Germinal center (tissue), 1 donor: ENCODE results near the gene OR52B2.
"Not testable (repeated sequence)": the region's sequence is repeated elsewhere in the genome, so short reads cannot be mapped to it uniquely, and the experiment has no call there.

Source experiments
- DNase-seq: peaks from one replicate; pipeline ENCODE4 v3.0.0; 2012; ENCODE audit warnings: mixed read lengths, low spot score

The OR52B2 gene

GRCh38 chr11:6152126-6152525, 18.0 kb downstream of the OR52B2 start:
- no peak for DNase-seq

DNA sequence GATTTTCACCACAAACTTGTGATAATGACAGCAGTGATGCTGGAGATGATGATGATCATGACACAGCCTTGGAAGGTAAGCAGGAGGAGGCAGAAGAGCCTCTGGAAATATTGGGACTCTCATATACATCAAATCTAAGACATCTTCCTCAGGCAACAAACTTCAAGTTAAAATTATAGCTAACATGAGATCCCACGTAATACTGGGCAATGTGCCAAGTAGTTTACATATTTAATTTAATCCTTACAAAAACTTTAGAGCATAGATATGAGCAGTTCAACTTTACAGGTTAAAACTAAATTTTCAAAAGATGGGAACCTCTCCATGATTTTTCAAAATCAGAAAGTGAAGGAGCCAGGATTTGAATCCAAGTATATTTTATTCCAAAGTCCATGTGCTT, 19.0 kb downstream of the OR52B2 start:
- DNase-seq: no peak

DNA sequence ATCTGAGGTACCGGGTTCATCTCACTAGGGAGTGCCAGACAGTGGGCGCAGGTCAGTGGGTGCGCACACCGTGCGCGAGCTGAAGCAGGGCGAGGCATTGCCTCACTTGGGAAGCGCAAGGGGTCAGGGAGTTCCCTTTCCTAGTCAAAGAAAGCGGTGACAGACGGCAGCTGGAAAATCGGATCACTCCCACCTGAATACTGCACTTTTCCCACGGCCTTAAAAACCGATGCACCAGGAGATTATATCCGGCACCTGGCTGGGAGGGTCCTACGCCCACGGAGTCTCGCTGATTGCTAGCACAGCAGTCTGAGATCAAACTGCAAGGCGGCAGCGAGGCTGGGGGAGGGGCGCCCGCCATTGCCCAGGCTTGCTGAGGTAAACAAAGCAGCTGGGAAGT, 26.4 kb downstream of the OR52B2 start:
- not testable (repeated sequence) for DNase-seq

DNA sequence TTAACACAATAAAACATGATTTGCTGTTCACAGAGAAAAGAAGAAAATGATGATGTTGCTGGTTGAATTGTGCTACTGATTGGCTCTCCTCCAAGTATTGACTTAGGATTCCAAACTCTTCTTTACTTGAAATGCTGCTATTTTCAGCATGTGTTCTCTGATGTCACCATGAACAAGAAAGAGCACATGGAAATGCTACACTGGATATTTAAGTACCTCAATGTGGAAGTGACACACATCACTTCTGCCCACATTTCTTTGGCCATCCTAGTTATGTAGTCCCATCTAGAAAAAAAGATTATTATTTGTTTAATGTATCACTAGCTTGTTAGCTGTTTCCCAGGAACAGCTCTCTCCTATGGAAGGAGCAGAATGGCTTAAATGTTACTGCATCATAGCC, 27.2 kb downstream of the OR52B2 start:
- no peak for DNase-seq

DNA sequence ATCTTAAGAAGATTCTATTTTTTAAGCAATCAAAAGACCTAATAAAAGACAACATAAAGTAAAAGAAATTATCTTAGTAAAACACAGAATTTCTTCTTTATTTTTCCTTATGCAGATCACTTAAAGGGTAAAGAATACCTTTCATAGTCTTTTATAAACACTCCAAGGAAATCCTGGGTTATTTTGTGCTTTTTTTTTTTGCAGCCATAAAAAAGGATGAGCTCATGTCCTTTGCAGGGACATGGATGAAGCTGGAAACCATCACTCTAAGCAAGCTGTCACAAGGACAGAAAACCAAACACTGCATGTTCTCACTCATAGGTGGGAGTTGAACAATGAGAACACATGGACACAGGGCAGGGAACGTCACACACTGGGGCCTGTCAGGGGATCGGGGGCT, 34.2 kb downstream of the OR52B2 start:
- not testable (repeated sequence) for DNase-seq

DNA sequence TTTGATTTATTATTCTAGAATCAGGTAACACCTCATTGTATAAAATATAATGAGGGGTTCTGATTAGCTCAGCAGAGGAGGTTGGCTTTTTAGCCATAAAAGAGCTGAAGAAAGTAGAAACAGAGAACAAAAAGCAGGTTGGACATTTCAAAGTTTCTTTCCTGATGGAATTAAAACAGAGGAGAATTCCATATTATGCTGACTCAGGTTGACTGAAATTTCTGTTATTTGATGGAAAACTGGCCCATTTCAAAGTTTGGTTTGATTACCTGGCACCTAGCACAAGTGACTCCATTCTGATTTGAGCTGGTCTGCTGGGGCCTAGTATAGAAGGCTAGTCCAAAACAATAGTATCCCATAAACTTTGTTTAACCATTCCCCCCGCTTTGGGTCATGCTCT, 37.7 kb downstream of the OR52B2 start:
- no peak for DNase-seq

DNA sequence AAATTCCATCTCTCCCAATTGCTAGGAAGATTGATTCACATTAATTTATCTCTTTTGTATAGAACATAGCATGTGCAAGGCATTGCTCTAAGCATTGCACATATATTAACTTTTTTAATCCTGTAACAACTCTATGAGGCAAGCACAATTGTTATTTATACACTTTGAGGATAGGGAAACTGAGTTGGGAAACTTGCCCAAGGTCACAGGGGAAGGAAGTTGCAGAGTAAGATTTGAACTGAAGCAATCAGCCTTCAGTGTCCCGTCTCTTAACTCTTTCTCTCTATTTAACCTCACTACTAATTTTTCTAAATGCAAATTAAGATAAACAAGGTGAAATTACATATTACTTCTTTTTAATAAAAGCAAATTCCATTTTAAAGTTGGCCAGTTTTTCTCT, 40.5 kb downstream of the OR52B2 start:
- DNase-seq: no peak

- no peak for DNase-seq
Measured at GRCh38 chr11:6129011-6129410, 41.1 kb downstream of the OR52B2 start.

DNA sequence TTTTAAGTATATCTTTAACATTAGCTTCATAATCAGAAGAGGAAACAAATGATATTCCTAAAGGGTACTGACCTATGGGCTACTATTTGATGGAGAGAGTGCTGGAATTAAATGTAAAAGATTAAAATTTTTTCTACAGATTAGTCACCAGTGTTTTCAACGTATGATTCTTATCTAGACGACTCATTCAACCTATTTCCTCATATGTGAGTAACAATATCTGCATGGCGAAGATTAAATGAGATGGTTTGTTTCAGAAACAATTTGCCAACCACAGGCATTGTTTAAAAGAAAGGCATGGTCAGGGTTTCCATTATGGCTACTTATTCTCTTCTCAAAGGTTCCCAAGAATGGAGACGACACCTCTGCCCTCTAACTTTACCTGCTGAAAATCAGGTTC, 42.2 kb downstream of the OR52B2 start:
- no peak for DNase-seq

DNA sequence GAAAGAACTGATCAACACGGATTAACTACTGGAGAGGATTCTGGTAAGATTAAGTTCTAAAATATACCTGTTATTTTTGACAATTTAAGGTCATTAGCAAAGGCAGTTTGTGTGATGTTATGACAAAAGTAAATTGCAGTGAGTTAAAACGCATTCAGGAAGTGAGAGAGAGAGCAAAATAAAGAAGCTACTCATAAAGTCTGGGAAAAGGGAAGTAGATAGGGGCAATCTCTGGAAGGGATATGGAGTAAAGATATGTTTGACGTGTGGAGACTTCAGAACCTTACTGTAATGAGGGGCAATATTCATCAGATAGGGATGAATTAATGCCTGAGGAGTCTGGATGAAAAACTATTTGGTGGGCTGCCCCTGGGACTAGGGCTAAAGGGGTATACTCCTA, 45.9 kb downstream of the OR52B2 start:
- no peak for DNase-seq
